Measurements from ENCODE around the gene ACY1.

ACY1 gene

DNA sequence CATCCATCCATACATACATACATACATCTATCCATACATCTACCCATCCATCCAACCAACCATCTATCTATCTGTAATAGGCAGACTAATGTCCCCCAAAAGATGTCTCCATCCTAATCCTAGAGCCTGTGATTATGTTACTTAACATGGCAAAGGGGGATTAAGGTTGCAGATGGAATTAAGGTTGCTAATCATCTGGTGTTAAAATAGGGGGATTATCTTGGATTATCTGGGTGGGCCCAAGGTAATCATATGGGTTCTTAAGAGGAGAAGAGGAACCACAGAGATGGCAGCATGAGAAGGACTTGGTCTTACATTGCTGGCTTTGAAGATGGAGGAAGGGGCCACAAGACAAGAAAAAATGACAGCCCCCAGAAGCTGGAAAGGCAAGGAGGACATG lies 27.1 kb downstream of the ACY1 start:
- DNase-seq: no peak

DNA sequence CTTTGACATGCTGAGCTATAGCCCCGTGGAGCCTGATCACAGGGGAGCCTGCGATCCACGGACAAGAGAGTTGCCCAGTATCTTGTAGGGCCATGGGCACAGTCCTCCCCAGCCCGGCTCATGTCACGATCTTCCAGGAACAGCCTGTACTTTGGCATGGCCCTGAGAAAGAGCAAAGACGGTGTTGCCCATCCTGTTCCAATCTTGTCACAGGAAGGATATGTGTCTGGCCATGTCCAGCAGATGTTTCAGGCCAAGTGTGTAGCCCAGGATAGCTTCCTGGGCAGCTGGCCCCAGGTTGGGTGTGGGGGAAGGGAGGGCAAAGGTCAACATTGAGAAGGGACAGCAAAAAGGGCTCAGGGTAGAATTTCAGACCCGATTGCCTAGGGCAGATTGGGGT lies 29.4 kb downstream of the ACY1 start:
- DNase-seq: no peak

DNA sequence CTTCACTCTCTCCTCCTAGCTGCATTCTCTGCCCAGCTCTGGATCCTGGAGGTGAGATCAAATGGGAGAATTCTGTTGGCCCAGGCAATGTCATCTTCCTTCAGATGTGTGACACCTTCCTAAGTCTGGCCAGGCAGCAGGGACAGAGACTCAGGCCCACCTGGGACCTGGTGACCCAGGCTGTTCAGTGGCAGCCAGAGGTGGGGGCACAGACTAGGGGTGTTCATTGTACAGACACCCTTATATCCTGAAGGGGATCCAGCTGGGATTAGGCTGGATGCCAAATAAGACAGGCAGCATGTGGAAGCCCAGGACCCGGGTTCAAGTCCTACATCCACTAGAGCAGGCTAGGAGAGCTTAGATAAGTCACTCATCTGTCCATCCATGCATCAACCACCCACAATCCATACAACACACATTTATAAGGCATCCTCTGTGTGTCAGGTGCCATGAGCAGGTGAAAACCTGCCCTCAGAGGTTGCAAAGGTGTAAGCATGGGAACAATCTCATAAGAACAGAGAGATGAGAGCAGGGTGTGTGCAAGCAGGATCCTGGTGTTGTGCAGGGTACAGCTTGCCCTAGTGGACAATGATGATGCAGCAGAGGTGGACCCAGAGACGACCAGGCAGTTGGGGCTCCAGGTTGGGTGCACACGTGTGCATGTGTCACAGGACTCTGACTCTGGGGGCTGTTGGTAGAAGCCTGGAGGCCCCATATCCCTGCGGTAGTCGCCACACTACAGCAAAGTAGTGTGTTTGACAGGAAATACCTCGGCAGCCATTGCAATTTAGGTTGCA lies 30.7 kb downstream of the ACY1 start:
- no peak for DNase-seq

DNA sequence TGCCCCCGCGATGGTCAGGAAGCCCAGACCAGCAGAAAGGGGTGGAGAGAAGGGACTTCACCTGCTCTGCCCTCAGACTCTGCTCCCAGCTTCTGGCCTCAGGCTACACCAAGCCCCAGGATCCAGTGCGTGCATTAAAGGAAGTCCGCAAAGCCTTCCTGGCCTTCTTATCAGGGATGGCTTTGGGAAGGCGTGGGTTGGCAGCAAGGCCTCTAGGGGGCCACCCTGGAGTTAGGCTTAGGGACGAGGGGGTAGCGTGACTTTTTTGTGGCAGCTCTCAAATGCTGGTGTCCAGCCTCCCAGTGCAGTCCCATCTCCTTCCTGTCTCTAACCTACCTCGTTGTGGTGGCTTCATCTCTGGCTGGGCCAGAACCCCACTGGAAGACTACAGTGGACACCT lies 31.3 kb downstream of the ACY1 start:
- no peak for DNase-seq

DNA sequence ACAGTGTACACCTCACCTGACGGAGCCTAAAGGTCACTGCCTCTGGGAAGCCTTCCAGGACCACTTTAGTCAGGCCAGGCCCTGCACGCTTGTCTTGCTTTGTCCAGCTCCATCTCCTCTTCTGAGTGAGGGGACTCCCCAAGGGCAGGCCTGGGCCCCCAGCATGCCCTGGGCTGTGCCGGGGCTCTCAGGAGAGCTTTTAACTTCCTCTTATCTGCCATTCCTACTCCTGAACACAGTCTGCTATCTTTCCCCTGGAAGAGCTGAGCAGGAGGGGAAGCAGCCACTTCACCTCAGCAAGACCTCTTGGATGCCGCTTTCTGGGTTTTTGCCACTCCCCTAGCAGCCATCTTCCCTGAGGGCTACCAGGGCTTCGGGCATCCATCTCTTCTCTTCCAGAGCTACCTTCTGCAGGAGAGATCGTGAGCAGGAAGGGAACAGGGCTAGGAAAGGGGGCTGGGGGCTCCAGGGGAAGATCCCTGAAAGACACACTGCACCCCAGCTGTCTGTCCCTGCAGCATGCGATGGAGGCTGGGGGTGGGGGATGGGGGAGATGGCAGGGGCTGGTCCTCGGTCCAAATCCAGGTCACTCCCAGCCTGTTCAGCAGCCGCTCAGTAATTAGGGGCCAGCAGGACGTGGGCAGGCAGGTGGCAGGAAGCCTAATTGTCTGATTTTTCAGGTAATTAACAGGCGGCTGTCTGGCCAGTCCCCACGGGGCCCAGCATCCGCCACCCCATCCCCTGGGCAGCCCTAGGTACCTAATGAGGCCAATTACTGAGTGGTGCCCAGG lies 32.3 kb downstream of the ACY1 start:
- DNase-seq: no peak

DNA sequence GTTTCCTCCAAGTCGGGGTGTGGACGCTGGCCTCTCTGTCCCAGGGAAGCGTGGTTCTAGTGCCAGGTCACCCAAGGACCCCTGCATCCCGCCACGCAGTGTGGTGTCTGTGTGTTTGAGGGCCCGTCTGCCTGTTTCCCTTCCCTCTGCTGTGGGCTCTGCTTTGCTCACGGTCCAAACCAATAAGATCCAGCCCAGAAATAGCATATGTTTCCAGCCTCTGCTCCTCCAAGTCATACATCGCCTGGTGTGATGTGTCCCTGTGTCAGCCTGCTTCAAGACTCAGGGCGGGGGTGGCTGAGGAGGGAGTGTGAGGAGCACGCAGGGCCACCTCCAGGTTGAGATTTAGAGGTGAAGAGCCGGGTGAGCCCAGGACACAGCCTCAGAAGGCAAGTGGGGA lies 34.3 kb downstream of the ACY1 start:
- DNase-seq: no peak

DNA sequence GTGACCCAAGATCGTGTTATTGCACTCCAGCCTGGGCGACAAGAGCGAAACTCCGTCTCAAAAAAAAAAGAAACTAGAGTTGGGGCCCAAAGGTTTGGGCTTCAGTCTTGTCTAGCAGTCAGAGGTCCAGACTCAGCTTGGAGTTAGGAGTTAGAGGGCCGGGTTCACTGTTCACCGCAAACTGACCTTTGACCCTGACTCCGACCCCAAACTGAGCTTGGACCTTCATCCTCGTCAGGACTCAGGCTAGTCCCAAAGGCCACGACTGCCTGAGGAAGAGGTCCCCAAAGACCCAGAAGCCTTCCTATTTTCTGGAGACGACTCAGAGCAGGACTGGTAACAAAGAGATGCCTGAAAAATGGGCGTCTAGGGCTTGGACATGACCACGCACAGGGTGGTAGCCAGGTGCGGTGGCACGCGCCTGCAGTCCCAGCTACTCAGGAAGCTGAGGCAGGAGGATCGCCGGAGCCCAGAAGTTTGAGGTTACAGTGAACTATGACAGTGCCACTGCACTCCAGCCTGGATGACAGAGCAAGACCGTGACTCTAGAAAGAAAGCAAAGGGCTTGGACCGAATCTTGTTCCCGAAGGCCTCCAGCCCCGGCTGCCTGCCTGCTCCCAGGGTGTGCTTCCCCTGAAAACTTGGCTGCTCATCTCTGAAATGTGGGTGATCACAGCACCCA lies 35.1 kb downstream of the ACY1 start:
- DNase-seq: no peak

DNA sequence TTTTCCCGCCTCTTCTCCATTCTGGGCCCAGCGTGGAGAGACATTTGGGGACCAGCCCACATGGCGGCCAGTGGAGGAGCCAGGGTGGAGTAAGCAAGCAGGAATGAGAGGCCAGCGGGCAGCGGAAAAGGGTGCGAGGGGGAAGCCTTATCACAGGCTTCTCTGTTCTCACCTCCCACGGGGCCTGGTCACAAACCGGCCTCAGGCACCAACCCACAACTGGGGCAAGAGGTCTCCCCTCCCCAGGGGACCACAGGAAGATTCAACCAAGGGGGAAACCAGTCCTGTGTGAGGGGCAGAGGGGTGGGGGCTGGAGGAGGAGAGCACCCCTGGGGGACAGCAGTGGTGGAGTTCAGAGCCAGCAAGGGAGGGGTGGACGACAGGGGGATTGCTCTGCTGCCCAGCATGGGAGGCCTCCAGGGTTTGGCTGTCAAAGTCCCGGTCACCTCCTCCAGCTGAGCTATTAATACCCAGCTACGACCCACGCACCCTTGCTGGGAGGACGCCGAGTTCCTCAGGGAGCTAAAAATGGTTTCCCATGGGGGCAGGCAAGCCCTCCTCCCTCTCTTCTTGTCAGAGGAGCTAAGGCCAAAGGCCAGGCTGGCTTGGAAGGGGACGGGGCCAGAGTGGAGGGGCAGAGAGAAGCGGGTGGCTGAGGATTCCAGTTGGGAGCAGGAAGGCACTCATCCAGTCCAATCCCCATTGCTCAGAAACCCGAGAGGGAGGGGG lies 36.2 kb downstream of the ACY1 start:
- DNase-seq: no peak

DNA sequence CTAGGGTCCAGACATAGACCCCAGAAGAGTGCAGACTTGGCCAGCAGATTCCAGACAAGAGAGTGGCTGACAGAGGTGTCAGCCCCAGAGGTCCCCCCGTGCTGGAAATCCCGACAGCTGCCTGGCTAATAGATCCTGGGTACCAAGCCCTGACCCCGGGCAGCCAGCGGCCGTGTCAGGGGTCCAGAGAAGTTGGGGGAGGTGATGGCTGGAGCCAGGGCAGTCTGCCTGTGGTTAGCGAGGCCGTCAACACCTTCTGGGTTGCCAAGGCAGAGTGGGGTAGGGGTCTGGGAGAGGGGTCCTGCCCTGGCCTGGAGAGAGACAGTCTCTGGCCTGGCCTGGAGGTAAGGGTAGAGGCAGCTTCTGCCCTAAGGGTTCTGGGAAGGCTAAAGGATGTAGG lies 37.5 kb downstream of the ACY1 start:
- no peak for DNase-seq

DNA sequence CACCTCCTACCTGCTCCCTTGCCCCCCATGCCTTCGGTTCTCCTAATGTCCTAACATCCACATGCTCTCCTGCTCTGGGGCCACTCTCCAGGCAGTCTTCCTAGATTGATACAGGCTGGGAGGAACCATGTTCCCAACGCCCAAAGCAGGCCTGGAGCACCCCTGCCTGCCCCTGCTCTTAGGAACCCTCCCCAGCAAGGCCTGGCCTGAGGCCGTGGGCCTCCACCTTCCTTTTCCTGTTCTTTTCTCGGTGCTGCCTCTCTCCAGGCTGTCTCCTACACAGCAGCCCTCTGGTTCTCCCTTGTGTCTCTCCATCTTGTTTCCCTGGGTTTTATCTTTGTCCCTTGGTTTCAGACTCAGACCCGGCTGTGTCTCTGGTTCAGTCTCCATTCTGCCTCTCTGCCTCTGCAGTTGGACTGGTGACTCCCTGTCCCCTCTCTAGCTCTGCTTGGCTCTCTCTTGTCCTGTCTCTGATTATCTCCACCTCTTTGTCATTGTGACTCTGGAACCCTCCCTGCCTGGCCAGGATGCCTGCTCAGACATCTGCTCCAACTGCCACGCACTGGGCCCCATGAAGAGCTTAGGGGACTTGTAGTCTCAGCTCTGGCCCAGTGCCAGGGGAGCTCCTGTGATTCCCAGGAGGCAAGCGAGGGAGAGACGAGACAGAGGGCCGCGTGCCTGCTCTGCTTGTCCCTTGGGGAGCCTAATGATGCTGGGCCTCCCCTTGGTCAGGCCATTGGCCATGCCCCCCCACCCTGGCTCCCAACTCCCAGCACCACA lies 38.3 kb downstream of the ACY1 start:
- peak; percentile 27 for DNase-seq

DNA sequence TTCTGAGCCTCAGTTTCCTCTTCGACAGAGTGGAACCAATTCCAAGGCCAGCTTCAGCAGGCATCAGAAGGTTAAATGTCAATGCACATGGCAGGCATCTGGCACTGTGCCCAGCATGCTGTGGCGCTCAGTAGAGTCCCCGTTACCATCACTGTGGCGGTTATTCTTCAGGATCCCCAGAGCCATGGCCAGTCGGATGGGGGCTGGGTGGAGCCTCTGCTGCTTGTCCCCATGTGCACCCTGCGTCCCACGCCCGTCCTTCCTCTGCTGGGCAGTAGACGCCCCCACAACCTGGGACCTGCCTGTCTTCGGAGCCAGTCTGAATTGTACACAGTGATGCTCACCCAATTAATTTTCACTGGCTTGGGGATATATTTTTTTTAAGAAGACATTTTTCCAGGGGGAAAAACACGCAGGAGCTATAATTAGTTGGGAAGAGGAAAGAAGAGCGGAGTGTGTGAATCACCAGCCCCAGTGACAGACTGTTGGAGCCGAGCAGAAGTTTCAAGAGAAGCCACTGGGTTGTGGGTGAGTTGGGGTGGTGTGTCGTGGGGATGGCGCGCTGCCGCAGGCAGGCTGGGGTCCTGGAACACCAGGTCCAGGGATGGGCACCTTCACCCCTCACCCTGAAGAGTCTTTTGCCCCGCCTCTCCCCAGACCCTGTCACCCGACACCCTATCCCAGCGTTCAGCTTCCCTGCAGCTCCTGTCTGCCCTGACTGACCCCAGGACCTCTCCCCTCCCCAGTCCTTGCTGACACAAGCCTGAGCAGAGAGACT lies 39.2 kb downstream of the ACY1 start:
- no peak for DNase-seq

DNA sequence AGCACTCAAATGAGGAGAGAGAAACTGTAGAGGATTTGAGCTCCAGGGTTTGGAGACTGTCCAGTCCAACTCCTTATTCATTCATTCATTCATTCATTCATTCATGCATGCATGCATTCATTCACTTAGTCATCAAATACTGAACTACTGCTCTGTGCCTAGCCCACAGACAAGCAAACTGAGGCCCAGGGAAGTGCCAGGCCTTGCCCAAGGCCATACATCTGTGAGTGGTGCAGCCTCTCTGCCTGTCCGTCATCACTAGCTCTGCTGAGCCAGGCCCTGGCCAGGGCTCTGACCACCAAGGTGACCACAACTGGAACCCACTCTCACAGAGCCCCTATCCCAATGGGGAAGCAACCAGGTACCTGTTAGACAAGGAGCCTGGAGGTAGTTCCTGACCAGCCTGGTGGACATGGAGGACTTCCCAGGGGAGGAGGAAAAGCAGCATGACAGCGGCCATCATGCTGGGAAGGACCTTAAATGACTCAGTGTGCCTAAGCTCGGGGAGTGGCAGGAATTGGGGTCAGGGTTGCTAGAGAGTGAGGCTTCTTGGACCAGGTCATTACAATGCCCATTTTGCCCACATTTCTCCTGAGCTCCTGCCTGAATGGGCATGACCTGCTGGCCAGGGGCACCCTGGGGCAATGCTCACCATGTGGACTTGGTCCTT lies 39.9 kb downstream of the ACY1 start:
- no peak for DNase-seq

DNA sequence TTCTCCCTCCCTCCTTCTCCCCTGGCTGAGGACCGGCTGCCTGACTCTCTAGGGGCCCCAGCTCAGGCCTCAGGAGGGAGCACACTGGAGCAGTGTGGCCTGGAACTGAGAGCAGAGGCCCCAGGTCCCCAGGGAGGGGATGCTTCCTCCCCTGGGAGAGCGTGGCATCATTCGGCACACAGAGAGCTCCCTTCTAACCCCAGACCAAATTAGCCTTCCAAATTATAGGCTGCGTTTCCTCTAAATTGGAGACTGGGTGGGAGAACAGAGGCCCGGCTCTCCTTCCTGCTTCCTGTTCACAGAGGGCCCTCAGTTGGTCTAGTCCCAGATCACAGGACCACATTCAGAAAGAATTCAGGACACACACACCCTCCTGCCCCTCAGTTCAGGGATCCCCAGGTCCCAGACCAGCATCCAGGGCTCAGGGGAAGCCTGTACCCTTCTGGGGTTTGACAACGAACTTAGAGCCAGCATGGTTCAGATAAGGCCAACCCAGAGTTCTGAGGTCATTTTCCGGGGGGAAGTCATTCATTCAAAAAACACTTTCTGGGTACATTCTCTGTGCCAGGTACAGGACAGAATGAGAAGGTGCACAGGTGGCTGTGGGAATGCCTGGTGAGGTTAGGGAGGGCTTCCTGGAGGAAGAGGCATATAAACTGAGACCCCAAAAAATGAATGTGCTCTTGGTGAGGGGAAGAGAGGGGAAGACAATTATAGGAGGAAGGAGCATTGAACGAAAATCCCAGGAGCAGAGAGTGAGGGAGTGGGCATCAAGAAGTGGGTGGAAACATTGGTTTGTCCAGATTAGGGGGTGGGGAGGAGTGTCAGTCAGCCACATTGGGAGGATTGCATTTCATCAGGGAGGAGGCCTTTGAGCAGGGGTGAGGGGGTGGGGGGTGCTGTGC lies 40.8 kb downstream of the ACY1 start:
- DNase-seq: peak; percentile 20

DNA sequence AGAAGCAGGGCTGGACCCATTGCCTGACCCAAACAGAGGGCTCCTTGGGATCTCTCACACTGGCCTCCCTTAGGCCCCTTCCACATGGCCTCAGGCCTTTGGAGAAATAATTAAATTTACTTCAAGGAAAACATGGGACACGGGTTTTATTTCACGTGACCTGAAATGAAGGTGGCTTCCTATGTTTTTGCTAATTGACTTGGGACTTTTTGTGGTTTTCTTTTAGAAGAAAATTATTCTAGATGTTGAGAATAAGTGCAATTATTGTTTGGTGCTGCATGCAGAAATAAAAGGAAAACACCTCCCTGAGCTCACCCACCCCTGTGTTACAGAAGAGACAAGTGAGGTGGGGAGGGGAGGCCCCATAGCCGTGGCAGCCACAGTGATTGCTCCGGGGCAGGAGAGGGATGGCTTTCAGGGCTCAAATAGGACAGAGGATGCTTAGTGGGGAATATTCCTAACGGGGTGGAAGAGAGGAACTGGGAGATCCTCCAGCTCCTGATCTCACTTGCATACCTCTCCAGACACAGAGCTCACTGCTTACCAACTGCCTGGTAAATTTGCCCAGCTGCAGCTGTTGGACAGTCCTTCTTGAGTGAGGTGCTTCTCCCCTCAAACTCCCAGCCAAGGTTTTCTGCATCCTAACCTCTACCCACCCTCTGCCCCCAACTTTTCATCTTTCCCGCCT lies 41.6 kb downstream of the ACY1 start:
- no peak for DNase-seq

DNA sequence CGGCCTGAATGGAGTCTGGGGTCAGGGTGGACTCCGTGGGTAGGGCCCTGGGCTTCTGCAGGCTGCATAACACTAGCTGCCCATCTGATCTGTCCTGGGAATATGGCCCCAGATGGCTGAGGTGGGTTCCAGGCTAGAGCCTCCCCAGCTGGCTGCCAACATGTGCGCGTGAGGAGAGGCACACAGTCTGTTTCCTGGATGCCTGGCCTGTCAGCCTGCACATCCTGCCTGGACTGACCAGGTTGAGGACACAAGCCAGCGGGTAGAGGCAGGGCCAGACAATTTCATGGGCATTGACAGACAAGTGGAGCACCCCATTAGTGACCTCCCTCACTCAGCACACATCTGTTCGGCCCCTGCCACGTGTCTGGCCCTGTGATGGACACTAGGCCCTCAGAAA lies 42.1 kb downstream of the ACY1 start:
- no peak for DNase-seq

DNA sequence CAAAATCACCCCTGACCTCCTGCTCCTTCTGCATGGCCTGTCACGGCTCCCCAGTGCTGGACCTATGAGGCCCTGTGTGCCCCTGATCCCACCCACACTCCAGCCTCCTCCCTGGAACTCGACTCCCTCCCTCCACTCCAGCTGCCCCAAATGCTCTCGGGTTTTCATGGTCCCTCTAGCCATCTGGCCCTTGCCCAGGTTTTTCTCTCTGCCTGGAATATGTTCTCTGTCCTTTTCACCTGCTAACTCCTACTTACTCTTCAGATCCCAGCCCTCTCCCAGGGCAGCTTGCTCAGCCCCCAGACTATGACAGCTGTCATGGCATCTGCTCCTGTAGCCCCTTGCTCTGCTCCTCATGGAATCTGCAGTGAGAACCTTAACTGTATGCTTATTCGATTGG lies 42.7 kb downstream of the ACY1 start:
- DNase-seq: no peak

DNA sequence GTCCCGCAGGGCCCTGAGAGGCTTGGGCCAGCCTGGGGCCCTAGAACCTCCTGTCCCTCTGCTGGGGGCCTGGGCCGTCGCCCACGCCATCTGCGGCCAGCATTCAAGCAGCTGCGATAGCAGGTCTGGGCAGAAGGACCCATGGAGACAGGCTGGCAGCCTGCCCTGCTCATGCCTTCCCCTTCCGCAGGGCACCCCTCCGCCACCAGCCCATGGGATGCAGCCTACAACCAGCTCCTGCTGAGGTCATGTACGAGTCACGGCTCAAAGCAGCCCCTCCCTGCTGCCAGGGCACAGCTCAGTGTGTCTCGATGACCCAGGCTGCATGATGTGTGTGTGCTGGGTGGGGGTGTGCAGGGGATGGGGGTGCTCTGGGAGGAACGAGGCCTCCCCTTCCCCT lies 45.2 kb downstream of the ACY1 start:
- DNase-seq: no peak

DNA sequence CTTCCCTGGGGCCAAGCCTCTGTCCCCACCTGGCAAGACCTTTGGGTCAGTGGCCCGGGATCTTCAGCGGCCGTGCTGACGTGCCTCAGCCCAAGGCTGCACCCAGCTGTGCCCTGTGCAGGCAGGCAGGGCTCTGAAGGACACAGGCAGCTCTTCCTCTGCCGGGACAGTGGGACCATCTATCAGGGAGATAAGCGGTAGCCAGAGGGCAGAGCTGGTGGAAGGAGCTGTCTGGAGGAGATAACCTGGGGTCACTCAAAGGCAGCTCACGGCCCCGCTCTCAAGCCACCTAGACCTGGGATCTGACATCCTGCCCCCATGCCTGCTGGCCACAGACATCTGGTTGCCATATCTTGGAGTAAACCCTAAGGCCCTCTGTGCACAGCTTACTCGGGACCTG lies 45.7 kb downstream of the ACY1 start:
- no peak for DNase-seq

DNA sequence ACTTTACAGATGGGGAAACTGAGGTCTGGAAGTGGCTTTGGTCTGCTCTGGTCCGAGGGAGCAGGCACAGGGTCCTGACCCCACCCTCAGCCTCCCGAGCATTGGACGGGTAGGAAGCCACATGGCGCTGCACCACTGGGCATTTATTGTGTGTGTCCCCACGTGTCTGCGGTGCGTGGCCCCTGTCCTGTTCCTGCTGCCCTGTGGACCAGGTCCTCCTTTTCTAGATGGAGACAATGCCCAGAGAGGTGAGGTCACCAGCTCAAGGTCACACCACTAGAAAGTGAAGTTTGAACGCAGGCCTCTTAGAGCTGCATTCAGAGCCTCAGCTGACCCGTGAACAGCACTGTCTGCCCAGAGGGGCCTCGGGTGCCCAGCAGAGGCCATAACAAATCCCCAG lies 46.2 kb downstream of the ACY1 start:
- no peak for DNase-seq

All from NCI-H526 treated with DMSO at 0.1 percent for 48 hours (cell line).